K562 (cell line): Measurements from ENCODE around the gene SLC6A7. TPM values are rescaled to one million over a fixed set of nuclear protein-coding genes. Genes with fewer than 3 reads are reported as not detected.

Experiments used
- ATAC-seq: fragments of 200-7000 bp; cut with Tn5 transposase; 3 replicates; pipeline ENCODE4 v1.9.1; 2020; ENCODE audit warnings: moderate library complexity
- BruUV-seq: library from RNA; stranded (reverse); fragments of 400-500 nt; replicated peaks from 2 replicates; lab custom pipeline; 2021; lab: Mats Ljungman, UMichigan
- CTCF ChIA-PET: fragments of 300-600 bp; formaldehyde crosslinking; extraction: SDS; loops from one replicate; lab custom pipeline; 2021; ENCODE audit warnings: low intra/inter-chr PET ratio; lab: Yijun Ruan, JAX
- POLR2A ChIA-PET: fragments of 300-600, 350-650 bp; sonication (Branson Sonifier 250); formaldehyde crosslinking; extraction: SDS; loops from one replicate; lab custom pipeline; 2021; ENCODE audit warnings: antibody characterized with exemption, inconsistent platforms; lab: Yijun Ruan, JAX
- DNase-seq, 4 experiments: peaks; one replicate each; pipeline versions ENCODE4 v3.0.0 to v3.0.0-alpha.2; 2011 to 2018; ENCODE audit warnings: low spot score in 3 of 4, mixed read lengths in 3 of 4; ENCODE audit errors: extremely low read depth in 1 of 4
- FAIRE-seq: peaks from 2 replicates; lab custom pipeline; 2011; peaks lifted over from hg19 to GRCh38; lab: Jason Lieb, UNC
- H2AFZ ChIP-seq: 2 replicates; pipeline ENCODE4 v1.6.0; 2011; ENCODE audit warnings: low read depth, low read length, control low read depth, inconsistent platforms
- H3K27ac ChIP-seq: fragments of 200-600 bp; 3 replicates; pipeline ENCODE4 v1.8.0; 2011; ENCODE audit warnings: low read depth, mild to moderate bottlenecking, control low read depth, inconsistent platforms, low read length, moderate library complexity, mixed read lengths; ENCODE audit errors: extremely low read depth
- H3K27me3 ChIP-seq, 2 experiments: fragments of 300-600 bp in 1 of 2; 2 replicates in 1 of 2; 3 replicates in 1 of 2; pipeline versions ENCODE4 v1.6.0 to v1.8.0; 2011; ENCODE audit warnings: inconsistent platforms in 2 of 2, low read length in 2 of 2, mild to moderate bottlenecking in 1 of 2, mixed read lengths in 1 of 2, moderate library complexity in 1 of 2; ENCODE audit not compliant: control insufficient read depth in 2 of 2, insufficient read depth in 2 of 2
- H3K36me3 ChIP-seq: fragments of 300-600 bp; 3 replicates; pipeline ENCODE4 v1.8.0; 2011; ENCODE audit warnings: mild to moderate bottlenecking, low read length, inconsistent platforms; ENCODE audit not compliant: control insufficient read depth, insufficient read depth
- H3K4me1 ChIP-seq, 2 experiments: fragments of 200-600 bp in 1 of 2; replicated peaks in 1 of 2; 2 replicates in 1 of 2; 3 replicates in 1 of 2; pipeline versions ENCODE4 v1.5.1 to v1.8.0; 2011; ENCODE audit warnings: inconsistent platforms in 2 of 2, low read length in 2 of 2, mild to moderate bottlenecking in 1 of 2, mixed read lengths in 1 of 2, moderate library complexity in 1 of 2; ENCODE audit not compliant: control insufficient read depth in 2 of 2, insufficient read depth in 2 of 2
- H3K4me2 ChIP-seq: 2 replicates; pipeline ENCODE4 v1.6.1; 2011; ENCODE audit warnings: low read length, control low read depth, inconsistent platforms, mixed read lengths; ENCODE audit not compliant: insufficient read depth
- H3K4me3 ChIP-seq: fragments of 200-600 bp; sonication (generic), shearing (Covaris generic); 2 replicates; pipeline ENCODE4 v1.5.1; 2016; ENCODE audit warnings: control low read depth, inconsistent platforms
- H3K79me2 ChIP-seq: fragments of 200-600 bp; 3 replicates; pipeline ENCODE4 v1.8.0; 2011; ENCODE audit warnings: low read length, inconsistent platforms; ENCODE audit not compliant: control insufficient read depth, insufficient read depth
- H3K9ac ChIP-seq, 2 experiments: 2 replicates each; pipeline versions ENCODE4 v1.6.0 to v1.6.1; 2011; ENCODE audit warnings: low read depth in 2 of 2, low read length in 2 of 2, control low read depth in 1 of 2, inconsistent platforms in 1 of 2, mild to moderate bottlenecking in 1 of 2, mixed read lengths in 1 of 2; ENCODE audit not compliant: insufficient read depth in 1 of 2
- H3K9me1 ChIP-seq: one replicate; pipeline ENCODE4 v1.6.0; 2011; ENCODE audit warnings: inconsistent platforms, mild to moderate bottlenecking, low read length, moderate library complexity; ENCODE audit not compliant: control insufficient read depth, insufficient read depth
- H3K9me3 ChIP-seq: replicated peaks from 2 replicates; pipeline ENCODE4 v1.5.1; 2011; ENCODE audit warnings: low read depth, low read length, inconsistent platforms; ENCODE audit not compliant: control insufficient read depth, insufficient read depth
- H4K20me1 ChIP-seq: replicated peaks from 2 replicates; pipeline ENCODE4 v1.6.1; 2011; ENCODE audit warnings: low read length, inconsistent platforms, mixed read lengths; ENCODE audit not compliant: control insufficient read depth, insufficient read depth
- MAX ChIP-seq: sonication (generic); formaldehyde crosslinking; IDR thresholded peaks from 2 replicates; pipeline ENCODE4 v1.9.0; 2022; ENCODE audit warnings: mild to moderate bottlenecking, missing genetic modification reagents
- POU5F1 ChIP-seq: fragments of 150-350 bp; IDR thresholded peaks from 2 replicates; pipeline ENCODE4 v1.6.1; 2014; ENCODE audit warnings: borderline replicate concordance, low read length, low read depth, mild to moderate bottlenecking; ENCODE audit not compliant: partially characterized antibody
- WGBS: fragments of 100-300 bp; shearing (Covaris generic); methylation state at CpG from one replicate; pipeline ENCODE4 v1.1.6; 2016; ENCODE audit warnings: low coverage, mixed read lengths; ENCODE audit not compliant: insufficient coverage; ENCODE audit errors: missing lambda C conversion rate; 5-methylcytosine and 5-hydroxymethylcytosine counted together
- in situ Hi-C: fragments of 300-500 bp; cut with MboI; formaldehyde crosslinking; loops from 4 replicates; pipeline ENCODE4 v1.15.0; 2018; ENCODE audit warnings: inconsistent platforms, mixed read lengths
- intact Hi-C: fragments of 100-400 bp; cut with micrococcal nuclease; formaldehyde crosslinking; loops from 2 replicates; pipeline ENCODE4 v1.14.2; 2022
- polyA plus RNA-seq, 8 experiments: library from polyadenylated mRNA; depleted of rRNA in 4 of 8; stranded (reverse) in 5 of 8; unstranded in 3 of 8; fragments of >200 nt; fragmentation: Nextera tagmentation in 2 of 8; fragmentation: Illumina TruSeq in 1 of 8; extraction: Ambion mirVana in 2 of 8; extraction: Trizol in 1 of 8; gene quantifications; 2 replicates each; pipeline versions ENCODE4 v1.2.1 to v1.2.3, GENCODE V29; 2011 to 2014; ENCODE audit warnings: inconsistent platforms in 1 of 8, missing spikeins in 1 of 8
- total RNA-seq, 7 experiments: library from RNA; depleted of rRNA in 6 of 7; stranded (reverse); fragments of >200 nt in 6 of 7; fragmentation: Illumina TruSeq in 2 of 7; extraction: Trizol in 2 of 7; gene quantifications; 2 replicates each; pipeline versions ENCODE4 v1.2.1 to v1.2.3, GENCODE V29; 2011 to 2021; ENCODE audit warnings: low replicate concordance in 1 of 7

Gene SLC6A7
- total and polyA plus RNA-seq, 9 of the 15 experiments (the other 6 are each of a cell fraction or from before 2014, with no cell fraction given), result not detected

DNA sequence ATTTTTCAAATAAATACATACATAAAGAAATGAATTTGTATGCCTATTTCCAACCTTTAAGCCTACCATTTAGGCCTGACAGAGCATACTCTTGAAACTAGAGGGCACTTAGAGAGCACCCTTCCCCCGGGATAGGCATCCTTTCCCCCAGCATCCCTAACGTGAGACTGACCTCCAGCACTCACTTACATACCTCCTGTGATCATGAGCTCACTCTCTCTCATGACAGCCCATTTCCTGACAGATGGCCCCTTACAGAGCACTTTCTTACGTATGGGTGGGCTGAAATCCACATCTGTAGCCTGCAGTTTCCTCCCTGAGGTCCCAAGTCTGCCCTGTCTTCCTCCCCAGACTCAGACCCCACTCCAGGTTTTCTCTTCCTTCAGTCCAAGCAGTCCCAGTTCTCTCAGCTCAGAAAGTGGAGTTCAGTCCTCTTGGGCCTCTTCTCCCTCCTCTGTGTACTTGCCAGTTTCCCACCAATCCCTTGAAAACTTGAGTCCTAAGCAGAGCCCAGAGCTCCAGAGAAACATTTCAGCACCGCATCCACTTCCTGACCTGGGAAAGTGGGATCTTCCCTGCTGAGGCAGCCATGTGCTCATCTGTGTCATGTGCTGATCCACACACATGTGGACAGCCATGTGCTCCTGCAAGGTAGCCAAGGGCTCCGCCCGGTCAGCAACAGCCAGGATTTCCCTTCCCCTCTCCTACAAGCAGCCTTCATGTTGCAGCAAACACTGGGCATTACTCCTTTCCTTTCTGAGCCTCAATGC, 25.5 kb upstream of the SLC6A7 start:
- H3K36me3 ChIP-seq, result no peaks in the 10 kb centered on the region
- H3K9me1 ChIP-seq, result no peaks in the 10 kb centered on the region
- H4K20me1 ChIP-seq, result no peaks in the 10 kb centered on the region; the same call in 1 of the 2 replicates
- DNase-seq, result no peak
- FAIRE-seq, result no peak
- H3K4me2 ChIP-seq, result no peak overlapping the region
- no TSS peak for BruUV-seq
- ChIA-PET POLR2A (no interaction called here), CTCF (no interaction called here)
- no peaks in the 10 kb centered on the region for H3K9me3 ChIP-seq
- H3K9ac ChIP-seq, result 0 out of 4 replicates have a peak overlapping the region, but pooled peaks of 1 of the 2 experiments have one; percentile 6
- H2AFZ ChIP-seq, result peak overlapping the region; percentile 72
- intact Hi-C loops (no loop called here), in situ Hi-C loops (no loop called here)
- H3K4me1 ChIP-seq, result peaks cover 19 to 20% of the 10 kb centered on the region in 2 experiments; a peak in 4 of 5 replicates
- no peak for TF ChIP-seq POU5F1
- peak; percentile 51; the same call in 1 of the 2 replicates for TF ChIP-seq MAX (CRISPR knock-in tag)
- no peaks in the 10 kb centered on the region for H3K79me2 ChIP-seq
- no peak for ATAC-seq
- no peak overlapping the region for H3K4me3 ChIP-seq
- H3K27ac ChIP-seq, result no peak overlapping the region
- peaks cover 0 to 5% of the 10 kb centered on the region in 2 experiments; a peak in 2 of 5 replicates for H3K27me3 ChIP-seq
- 53% methylated on average over 6 of the region's 6 CpGs for WGBS
